PC-3 (cell line): Measurements from ENCODE around the gene ESRRB. TPM values are rescaled to one million over a fixed set of nuclear protein-coding genes. Genes with fewer than 3 reads are reported as not detected.

Experiments
- ATAC-seq: fragments of 200-7000 bp; cut with Tn5 transposase; 2 replicates; pipeline ENCODE4 v1.9.1; 2020; ENCODE audit warnings: mild to moderate bottlenecking, moderate library complexity
- BruUV-seq: library from RNA; stranded (reverse); fragments of 400-500 nt; replicated peaks from 2 replicates; lab custom pipeline; 2021; lab: Mats Ljungman, UMichigan
- CTCF ChIA-PET: fragments of 300-600 bp; sonication (Branson Sonifier 250); formaldehyde crosslinking; loops from one replicate; lab custom pipeline; 2022; ENCODE audit warnings: antibody characterized with exemption; lab: Charles Lee
- POLR2A ChIA-PET: fragments of 300-600 bp; sonication (Branson Sonifier 250); formaldehyde crosslinking; loops from one replicate; lab custom pipeline; 2022; ENCODE audit warnings: antibody characterized with exemption; ENCODE audit not compliant: unreplicated experiment; lab: Charles Lee
- DNase-seq: peaks from one replicate; pipeline ENCODE4 v3.0.0-alpha.2; 2015
- H2AFZ ChIP-seq: fragments of 300-600 bp; sonication (generic); 2 replicates; pipeline ENCODE4 v1.6.0; 2016; ENCODE audit warnings: antibody characterized with exemption, low read length
- H3F3A ChIP-seq: fragments of 300-600 bp; sonication (generic); one replicate; pipeline ENCODE4 v1.6.0; 2017; ENCODE audit warnings: antibody characterized with exemption, low read length, control low read depth, mild to moderate bottlenecking; ENCODE audit not compliant: unreplicated experiment
- H3K27ac ChIP-seq: fragments of 300-600 bp; sonication (generic); 2 replicates; pipeline ENCODE4 v1.5.1; 2016; ENCODE audit warnings: mild to moderate bottlenecking, low read length
- H3K27me3 ChIP-seq: fragments of 300-600 bp; sonication (generic); 2 replicates; pipeline ENCODE4 v1.6.1; 2016; ENCODE audit warnings: low read length, mixed read lengths
- H3K36me3 ChIP-seq: fragments of 300-600 bp; sonication (generic); 2 replicates; pipeline ENCODE4 v1.6.1; 2016; ENCODE audit warnings: low read depth, mixed run types, low read length, mixed read lengths
- H3K4me1 ChIP-seq: fragments of 300-600 bp; sonication (generic); 2 replicates; pipeline ENCODE4 v1.5.1; 2016; ENCODE audit warnings: low read length; ENCODE audit not compliant: insufficient read depth
- H3K4me2 ChIP-seq: fragments of 300-600 bp; sonication (generic); 2 replicates; pipeline ENCODE4 v1.6.0; 2016; ENCODE audit warnings: low read length
- H3K4me3 ChIP-seq: fragments of 300-600 bp; sonication (generic); 2 replicates; pipeline ENCODE4 v1.5.1; 2016; ENCODE audit warnings: mild to moderate bottlenecking, low read length, mixed read lengths
- H3K79me2 ChIP-seq: fragments of 300-600 bp; sonication (generic); 2 replicates; pipeline ENCODE4 v1.6.1; 2017; ENCODE audit warnings: low read length, mixed read lengths
- H3K9ac ChIP-seq: fragments of 300-600 bp; sonication (generic); 2 replicates; pipeline ENCODE4 v1.6.0; 2016; ENCODE audit warnings: mild to moderate bottlenecking, low read length
- H3K9me2 ChIP-seq: fragments of 300-600 bp; sonication (generic); replicated peaks from 2 replicates; pipeline ENCODE4 v1.6.1; 2016; ENCODE audit warnings: mixed run types, low read length, mixed read lengths
- H3K9me3 ChIP-seq: fragments of 300-600 bp; sonication (generic); 2 replicates; pipeline ENCODE4 v1.6.1; 2016; ENCODE audit warnings: low read length, mixed read lengths
- H4K20me1 ChIP-seq: fragments of 300-600 bp; sonication (generic); 2 replicates; pipeline ENCODE4 v1.6.1; 2016; ENCODE audit warnings: low read length, mixed read lengths
- CTCF ChIP-seq: fragments of 300-600 bp; sonication (generic); conservative IDR thresholded peaks from 2 replicates; pipeline ENCODE4 v1.5.1; 2017; ENCODE audit warnings: antibody characterized with exemption, low read depth, mild to moderate bottlenecking, low read length
- EZH2 ChIP-seq: fragments of 300-600 bp; sonication (generic); IDR thresholded peaks from one replicate; pipeline ENCODE4 v1.6.1; 2017; ENCODE audit warnings: antibody characterized with exemption, mild to moderate bottlenecking, low read length; ENCODE audit not compliant: unreplicated experiment
- EZH2phosphoT487 ChIP-seq: fragments of 300-600 bp; sonication (generic); IDR thresholded peaks from 2 replicates; pipeline ENCODE4 v1.6.1; 2018; ENCODE audit warnings: mild to moderate bottlenecking, antibody characterized with exemption, low read length, borderline replicate concordance
- intact Hi-C: fragments of 100-400 bp; cut with micrococcal nuclease; formaldehyde crosslinking; loops from 2 replicates; pipeline ENCODE4 v1.9.0; 2023
- total RNA-seq: library from RNA; depleted of rRNA; stranded (reverse); fragments of >200 nt; gene quantifications from 2 replicates; pipeline ENCODE4 v1.2.3, GENCODE V29; 2014

Gene ESRRB
- total RNA-seq, 1 experiment from 2014 or later, result not detected

GRCh38 chr14:76428611-76429010 lies 52.7 kb downstream of the ESRRB start:
- ChIA-PET POLR2A (no interaction called here), CTCF (no interaction called here)
- Histone ChIP-seq H3K4me1 (no peaks in the 10 kb centered on the region), H3K9me2 (no peaks in the 10 kb centered on the region), H2AFZ (no peak overlapping the region), H3K79me2 (no peaks in the 10 kb centered on the region), H3K36me3 (no peaks in the 10 kb centered on the region), H3K9me3 (no peaks in the 10 kb centered on the region), H3K4me2 (no peak overlapping the region), H3F3A (no peaks in the 10 kb centered on the region), H4K20me1 (no peaks in the 10 kb centered on the region), H3K4me3 (no peak overlapping the region), H3K9ac (no peak overlapping the region), H3K27me3 (peaks cover 55% of the 10 kb centered on the region), H3K27ac (no peak overlapping the region)
- intact Hi-C loops, result no loop called here
- ATAC-seq (no peak), DNase-seq (no peak)
- no TSS peak for BruUV-seq
- TF ChIP-seq CTCF (no peak), EZH2phosphoT487 (no peak)

- no TSS peak for BruUV-seq
- CTCF ChIA-PET, result no interaction called here
- H3K4me3 ChIP-seq, result no peak overlapping the region
These were observed 54.1 kb downstream of the ESRRB start for GRCh38 chr14:76430017-76430416.

GRCh38 chr14:76430475-76430980 lies 54.6 kb downstream of the ESRRB start:
- POLR2A ChIA-PET, result interaction anchor here (0.7 kb wide), 1 partner anchor 230 kb away, joined by 3 read pairs; no protein-coding TSS in a partner anchor
- ATAC-seq (no peak), DNase-seq (no peak)
- Histone ChIP-seq H3K4me1 (no peaks in the 10 kb centered on the region), H3K9me2 (no peaks in the 10 kb centered on the region), H3K27me3 (peaks cover 73% of the 10 kb centered on the region), H3K9me3 (no peaks in the 10 kb centered on the region), H3F3A (no peaks in the 10 kb centered on the region), H4K20me1 (no peaks in the 10 kb centered on the region), H2AFZ (no peak overlapping the region), H3K4me2 (no peak overlapping the region), H3K9ac (no peak overlapping the region), H3K27ac (no peak overlapping the region), H3K4me3 (no peak overlapping the region), H3K79me2 (no peaks in the 10 kb centered on the region), H3K36me3 (no peaks in the 10 kb centered on the region)
- BruUV-seq, result no TSS peak
- CTCF ChIA-PET, result no interaction called here
- no peak for TF ChIP-seq CTCF
- no peak for TF ChIP-seq EZH2
- no peak for TF ChIP-seq EZH2phosphoT487
- intact Hi-C loops, result no loop called here

More at GRCh38 chr14:76430017-76430416, 54.1 kb downstream of the ESRRB start:
- no peak overlapping the region for H3K27ac ChIP-seq
- no peaks in the 10 kb centered on the region for H3F3A ChIP-seq
- H3K79me2 ChIP-seq, result no peaks in the 10 kb centered on the region
- H3K4me1 ChIP-seq, result no peaks in the 10 kb centered on the region
- no peak for ATAC-seq
- H3K9me3 ChIP-seq, result no peaks in the 10 kb centered on the region
- no peaks in the 10 kb centered on the region for H3K9me2 ChIP-seq
- H3K27me3 ChIP-seq, result peaks cover 69% of the 10 kb centered on the region
- no peak for DNase-seq
- H4K20me1 ChIP-seq, result no peaks in the 10 kb centered on the region
- TF ChIP-seq EZH2phosphoT487 (no peak), EZH2 (no peak)
- no peak overlapping the region for H3K9ac ChIP-seq
- intact Hi-C loops, result no loop called here
- H3K36me3 ChIP-seq, result no peaks in the 10 kb centered on the region
- no peak overlapping the region for H3K4me2 ChIP-seq
- POLR2A ChIA-PET, result no interaction called here
- no peak overlapping the region for H2AFZ ChIP-seq
